HG02642 (cell line): ENCODE results near the gene CPA4.

Source experiments
- ATAC-seq: cut with Tn5 transposase; IDR thresholded peaks from one replicate; pipeline ENCODE4 v1.9.1; 2021; ENCODE audit warnings: mild to moderate bottlenecking; ENCODE audit not compliant: unreplicated experiment, poor library complexity

Gene CPA4

GRCh38 chr7:130274983-130275591 lies 17.9 kb upstream of the CPA4 start:
- ATAC-seq, result no peak

DNA sequence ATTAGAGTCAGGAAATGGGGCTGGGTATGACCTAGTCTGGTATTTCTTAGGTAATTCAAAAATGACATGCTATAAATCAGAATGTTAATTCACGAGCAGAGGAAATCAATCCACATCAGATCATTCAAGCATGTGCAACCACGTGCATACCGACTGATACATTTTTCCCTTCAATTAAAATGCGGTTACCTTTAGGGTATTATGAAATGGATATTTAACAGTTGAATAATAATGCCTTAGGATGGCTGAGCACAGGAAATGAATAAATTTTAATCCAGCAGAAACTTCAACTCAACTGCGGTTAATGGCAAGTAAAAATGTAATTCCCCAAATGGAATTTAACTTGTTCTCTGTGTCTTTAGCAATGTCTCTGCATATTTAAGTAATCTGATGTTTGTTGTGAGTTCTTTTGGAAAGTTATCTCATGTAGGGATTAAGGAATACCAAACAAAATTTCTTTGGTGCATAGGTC lies 17.1 kb upstream of the CPA4 start:
- ATAC-seq, result no peak

DNA sequence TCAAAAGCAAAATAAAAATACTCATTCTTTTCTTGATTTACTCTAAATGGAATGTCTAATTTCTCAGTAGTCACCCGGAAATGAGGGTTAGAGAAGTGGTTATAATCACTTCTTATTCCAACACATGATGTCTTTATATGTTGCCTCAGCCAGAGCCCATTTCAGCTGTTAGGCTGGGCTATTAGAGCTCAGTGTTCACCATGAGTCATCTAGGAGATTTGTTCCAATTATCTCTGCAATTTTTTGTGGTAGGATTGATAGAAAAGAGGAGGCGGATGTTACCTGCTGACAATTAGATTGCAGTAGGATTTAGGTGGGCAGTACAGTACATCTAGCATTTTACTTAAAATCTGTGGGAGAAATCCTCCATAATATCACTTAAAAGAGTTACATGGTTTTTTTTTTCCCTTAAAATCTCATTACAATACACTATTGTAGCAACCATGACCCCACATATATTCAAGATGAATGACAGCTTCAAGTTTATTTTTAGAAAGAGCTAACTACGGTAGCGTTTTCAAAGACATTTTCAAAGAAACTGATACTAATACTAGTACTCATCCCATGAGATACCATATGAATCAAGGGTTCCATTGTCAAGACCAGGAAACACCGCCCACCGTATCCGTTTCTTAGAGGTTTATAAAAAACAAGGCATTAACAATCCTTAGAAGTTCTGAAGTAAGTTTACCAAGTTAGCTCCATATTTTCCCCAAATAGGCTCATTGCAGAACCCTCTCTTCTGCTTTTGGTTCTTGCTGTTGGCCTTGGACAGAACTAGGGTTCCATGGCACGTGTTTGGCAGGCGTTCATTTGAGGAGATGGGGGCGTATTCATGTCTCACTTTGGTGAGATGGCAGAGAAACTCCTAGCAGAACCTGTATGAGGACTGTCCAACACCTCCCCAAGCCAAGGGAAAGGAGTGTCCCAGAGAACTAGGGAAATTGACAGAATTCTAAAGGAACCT lies 15.9 kb upstream of the CPA4 start:
- ATAC-seq, result no peak

DNA sequence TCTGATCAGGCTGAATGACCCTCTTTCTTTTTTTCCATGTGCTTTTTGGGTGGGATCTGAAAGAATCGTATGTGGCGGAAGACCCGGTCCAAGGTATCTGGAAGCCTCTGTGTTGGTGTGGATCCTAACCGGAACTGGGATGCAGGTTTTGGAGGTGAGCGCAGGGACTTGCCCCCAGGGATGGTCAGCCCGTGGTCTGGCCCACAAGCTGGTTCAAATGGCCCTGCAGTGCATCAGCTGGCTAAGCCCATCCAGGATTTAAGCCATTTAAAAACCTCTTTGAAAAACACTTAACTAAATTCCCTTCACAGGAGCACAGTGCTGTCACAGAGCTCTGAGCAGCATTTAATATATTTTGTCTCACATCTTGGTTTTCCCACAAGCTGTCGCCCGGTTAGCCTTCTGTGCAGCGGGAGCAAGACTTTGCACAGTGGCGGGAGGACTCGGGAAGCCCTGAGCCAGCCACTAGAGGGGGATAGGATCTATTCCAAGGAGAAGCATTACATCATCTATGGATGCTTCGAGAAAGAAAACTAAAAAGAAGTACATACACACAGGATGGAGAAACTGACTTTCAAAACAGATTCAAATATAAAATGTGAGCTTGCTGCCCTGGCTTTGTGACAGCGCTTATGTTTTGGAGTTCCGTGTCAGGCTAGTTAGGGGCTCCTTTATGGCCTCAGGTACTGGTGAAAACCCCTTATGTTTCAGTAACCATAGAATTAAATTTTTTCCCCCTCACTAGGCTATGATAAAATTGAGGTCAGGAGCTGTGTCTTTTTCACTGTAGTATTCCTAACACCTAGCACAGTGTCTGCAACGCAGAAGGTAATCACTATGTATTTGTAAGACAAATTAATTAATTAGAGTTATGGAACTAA lies 15.0 kb upstream of the CPA4 start:
- ATAC-seq, result no peak

DNA sequence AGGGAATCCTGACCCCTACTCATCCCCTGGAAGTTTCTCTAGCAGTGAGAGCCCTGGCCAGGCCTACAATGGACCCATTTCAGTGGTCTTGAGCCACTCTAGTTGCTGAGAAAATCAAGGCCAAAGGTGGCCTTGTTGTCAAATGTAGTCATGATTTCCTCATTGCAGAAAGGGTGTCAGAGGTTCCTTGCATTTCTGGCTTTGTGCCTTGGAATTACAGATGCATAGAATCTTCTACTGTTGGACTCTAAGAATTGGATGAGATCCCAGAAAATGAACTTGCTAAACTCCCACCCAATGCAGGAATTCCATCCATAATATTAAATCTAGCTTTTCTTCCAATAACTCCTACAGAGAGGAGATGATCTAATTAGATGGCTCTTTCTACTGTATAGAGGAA lies 14.1 kb upstream of the CPA4 start:
- ATAC-seq, result no peak

- no peak for ATAC-seq
These were observed 13.7 kb upstream of the CPA4 start for GRCh38 chr7:130279286-130279685.

DNA sequence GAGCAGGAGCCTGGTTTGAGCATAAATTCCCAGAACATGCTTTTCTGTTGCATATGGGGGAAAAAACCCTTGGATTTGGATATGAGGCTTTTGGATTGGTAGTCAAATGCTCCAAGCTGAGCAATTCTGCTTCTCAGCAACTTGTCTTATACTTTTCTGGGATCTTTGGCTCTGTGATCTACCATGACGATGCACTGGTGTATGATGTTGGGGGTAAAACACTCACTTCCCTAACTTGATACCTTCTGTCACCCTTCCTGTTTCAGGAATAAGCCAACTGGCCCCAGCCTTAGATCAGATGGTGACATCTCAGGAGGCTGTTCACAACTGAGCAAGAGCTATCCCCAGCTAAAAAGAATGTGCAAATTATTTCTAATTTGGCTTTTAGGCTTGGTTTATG lies 13.1 kb upstream of the CPA4 start:
- no peak for ATAC-seq

- ATAC-seq, result no peak
These were observed 11.7 kb upstream of the CPA4 start for GRCh38 chr7:130281260-130281659.

DNA sequence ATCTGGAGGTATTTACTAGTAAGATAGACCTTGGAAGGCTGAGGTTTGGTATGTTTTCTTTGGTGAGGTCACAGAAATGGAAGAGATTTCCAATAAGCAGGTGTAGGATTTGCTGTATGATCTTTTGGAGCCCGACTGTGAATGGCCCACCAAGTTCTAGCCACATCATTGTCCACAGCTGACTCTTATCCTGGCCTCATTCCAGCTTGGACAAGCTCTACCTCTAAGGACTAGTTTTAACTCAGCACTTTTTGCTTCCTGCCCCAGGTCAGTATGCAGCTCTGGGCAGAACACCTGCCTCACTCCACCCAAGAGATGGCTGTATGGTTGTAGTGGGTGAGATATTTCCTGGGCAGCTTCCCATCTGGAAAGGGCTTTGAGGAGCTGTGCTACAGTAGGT lies 6.1 kb upstream of the CPA4 start:
- ATAC-seq, result no peak

GRCh38 chr7:130288168-130288567 lies 4.8 kb upstream of the CPA4 start:
- no peak for ATAC-seq

DNA sequence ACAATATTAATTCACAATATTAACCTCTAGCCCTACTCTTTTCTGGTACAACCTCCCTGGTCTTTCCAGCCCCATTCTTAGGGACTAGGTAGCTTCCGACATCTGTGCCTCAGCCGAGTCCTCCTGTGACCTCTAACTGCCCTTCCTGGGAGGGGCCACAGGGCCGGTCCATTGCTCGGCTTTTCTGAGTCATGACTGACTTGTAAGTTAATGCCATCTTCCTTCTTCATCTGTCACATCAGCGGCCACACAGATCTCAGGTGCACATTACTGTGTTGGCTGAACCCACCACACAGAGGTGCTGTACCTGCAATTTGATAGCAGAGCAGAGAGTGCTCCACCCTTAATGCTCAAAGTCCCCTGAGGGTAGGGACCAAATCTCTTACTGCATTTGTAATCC lies 4.1 kb upstream of the CPA4 start:
- no peak for ATAC-seq

DNA sequence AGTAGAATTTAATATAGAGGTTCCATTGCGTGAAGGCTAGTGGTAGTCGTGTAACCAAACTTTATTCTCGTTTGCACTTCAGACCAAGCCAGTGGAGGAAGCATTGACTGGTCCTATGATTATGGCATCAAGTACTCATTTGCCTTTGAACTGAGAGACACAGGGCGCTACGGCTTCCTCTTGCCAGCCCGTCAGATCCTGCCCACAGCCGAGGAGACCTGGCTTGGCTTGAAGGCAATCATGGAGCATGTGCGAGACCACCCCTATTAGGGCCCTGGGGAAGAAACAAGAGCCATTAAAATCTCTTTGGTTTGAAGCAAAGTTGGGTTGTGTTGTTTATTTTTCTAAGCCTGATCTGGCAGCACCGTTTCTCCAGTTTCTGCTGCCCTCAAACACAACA lies 3.5 kb upstream of the CPA4 start:
- no peak for ATAC-seq

- ATAC-seq, result no peak
These were observed 2.2 kb upstream of the CPA4 start for GRCh38 chr7:130290745-130291144.

DNA sequence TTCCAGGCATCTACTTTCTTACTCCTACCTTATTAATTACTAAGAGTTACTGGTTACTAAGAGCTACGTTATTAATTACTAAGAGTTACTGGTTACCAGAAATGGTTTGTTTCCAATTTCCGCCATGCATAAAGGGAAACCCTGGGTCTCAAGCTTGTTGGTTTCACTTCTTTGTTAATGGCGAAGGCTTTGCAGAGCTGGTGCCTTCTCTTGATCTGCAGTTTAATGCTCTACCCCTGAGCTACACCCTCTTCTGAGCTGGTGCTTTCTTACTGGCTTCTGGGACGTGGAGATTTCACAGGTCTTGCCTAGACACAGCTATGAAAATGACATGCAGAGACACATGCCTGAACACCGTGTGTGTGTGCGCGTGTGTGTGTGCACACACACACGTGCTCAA lies 560 bp downstream of the CPA4 start:
- no peak for ATAC-seq

- no peak for ATAC-seq
These were observed 1.4 kb downstream of the CPA4 start for GRCh38 chr7:130294314-130294713.

DNA sequence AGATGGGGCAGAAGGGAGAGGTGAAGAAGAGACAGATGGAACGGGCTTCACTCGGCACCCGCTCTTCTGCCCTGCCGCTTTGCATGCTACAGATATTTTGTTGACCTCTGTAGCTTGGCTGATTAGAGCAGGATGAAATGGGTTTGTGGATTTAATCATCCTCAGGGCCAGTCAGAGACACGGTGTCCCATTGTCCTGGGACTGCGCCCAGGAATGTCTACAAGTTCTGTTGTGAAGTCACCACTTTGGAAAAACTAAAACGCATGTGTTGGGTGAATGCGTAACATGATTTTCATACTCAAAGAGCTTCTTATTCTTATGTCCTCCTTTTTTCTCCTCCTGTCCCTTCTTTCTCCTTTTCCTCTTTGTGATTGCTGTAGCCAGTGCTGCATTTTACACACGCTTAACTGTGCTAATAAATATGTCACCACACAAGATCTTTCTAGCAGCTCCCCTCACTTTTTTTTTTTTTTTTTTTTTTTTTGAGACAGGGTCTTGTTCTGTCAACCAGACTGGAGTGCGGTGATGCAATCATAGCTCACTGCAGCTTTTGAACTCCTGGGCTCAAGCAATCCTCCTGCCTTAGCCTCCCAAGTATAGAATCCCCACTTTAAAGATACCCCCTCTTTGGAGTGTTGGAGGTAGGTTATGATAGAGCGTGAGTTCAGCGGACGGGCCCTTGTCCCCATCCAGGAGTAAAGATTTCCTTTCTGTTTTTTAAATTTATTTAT lies 3.4 kb downstream of the CPA4 start:
- ATAC-seq, result no peak

GRCh38 chr7:130297628-130298543 lies 4.9 kb downstream of the CPA4 start:
- no peak for ATAC-seq

GRCh38 chr7:130298544-130299326 lies 5.8 kb downstream of the CPA4 start:
- ATAC-seq, result no peak
